Measurements from ENCODE around the gene PLCG1. TPM values are rescaled to one million over a fixed set of nuclear protein-coding genes. Genes with fewer than 3 reads are reported as not detected.

PLCG1 gene
- total RNA-seq, 1 donor from 2014 or later: 61.1 TPM

GRCh38 chr20:41178904-41179432 lies 41.6 kb downstream of the PLCG1 start:
- DNase-seq: no peak
- intact Hi-C loops (cut with micrococcal nuclease): no loop called here
- Mint-ChIP-seq H3K4me1 (no peaks in the 10 kb centered on the region), H3K27ac (no peak overlapping the region), H3K4me3 (no peak overlapping the region), H3K27me3 (no peaks in the 10 kb centered on the region), H3K9me3 (no peaks in the 10 kb centered on the region), H3K36me3 (ENCODE audit: low read depth) (peaks cover 29% of the 10 kb centered on the region)
- no peak for ATAC-seq (ENCODE audit: low read depth)
- CTCF ChIA-PET: interaction anchor here (0.7 kb wide), 1 partner anchor 45 kb away, joined by 3 read pairs; no protein-coding TSS in a partner anchor
- TF ChIP-seq, protein P1, sequence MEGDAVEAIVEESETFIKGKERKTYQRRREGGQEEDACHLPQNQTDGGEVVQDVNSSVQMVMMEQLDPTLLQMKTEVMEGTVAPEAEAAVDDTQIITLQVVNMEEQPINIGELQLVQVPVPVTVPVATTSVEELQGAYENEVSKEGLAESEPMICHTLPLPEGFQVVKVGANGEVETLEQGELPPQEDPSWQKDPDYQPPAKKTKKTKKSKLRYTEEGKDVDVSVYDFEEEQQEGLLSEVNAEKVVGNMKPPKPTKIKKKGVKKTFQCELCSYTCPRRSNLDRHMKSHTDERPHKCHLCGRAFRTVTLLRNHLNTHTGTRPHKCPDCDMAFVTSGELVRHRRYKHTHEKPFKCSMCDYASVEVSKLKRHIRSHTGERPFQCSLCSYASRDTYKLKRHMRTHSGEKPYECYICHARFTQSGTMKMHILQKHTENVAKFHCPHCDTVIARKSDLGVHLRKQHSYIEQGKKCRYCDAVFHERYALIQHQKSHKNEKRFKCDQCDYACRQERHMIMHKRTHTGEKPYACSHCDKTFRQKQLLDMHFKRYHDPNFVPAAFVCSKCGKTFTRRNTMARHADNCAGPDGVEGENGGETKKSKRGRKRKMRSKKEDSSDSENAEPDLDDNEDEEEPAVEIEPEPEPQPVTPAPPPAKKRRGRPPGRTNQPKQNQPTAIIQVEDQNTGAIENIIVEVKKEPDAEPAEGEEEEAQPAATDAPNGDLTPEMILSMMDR (IDR thresholded peaks at IDR 0.05): no peak
- POLR2A ChIA-PET: no interaction called here

GRCh38 chr20:41179961-41180360 lies 42.6 kb downstream of the PLCG1 start:
- no peaks in the 10 kb centered on the region for H3K27me3 Mint-ChIP-seq
- POLR2A ChIA-PET: no interaction called here
- H3K4me3 Mint-ChIP-seq: no peak overlapping the region
- CTCF ChIA-PET: no interaction called here
- TF ChIP-seq, protein P1 (IDR thresholded peaks at IDR 0.05): no peak
- no peak overlapping the region for H3K27ac Mint-ChIP-seq
- intact Hi-C loops (cut with micrococcal nuclease): no loop called here
- peaks cover 19% of the 10 kb centered on the region for H3K36me3 Mint-ChIP-seq (ENCODE audit: low read depth)
- H3K9me3 Mint-ChIP-seq: no peaks in the 10 kb centered on the region
- no peaks in the 10 kb centered on the region for H3K4me1 Mint-ChIP-seq
- ATAC-seq (ENCODE audit: low read depth) (no peak), DNase-seq (no peak)

GRCh38 chr20:41180599-41181333 lies 43.4 kb downstream of the PLCG1 start:
- Mint-ChIP-seq H3K4me1 (no peaks in the 10 kb centered on the region), H3K27me3 (no peaks in the 10 kb centered on the region), H3K27ac (no peak overlapping the region), H3K9me3 (no peaks in the 10 kb centered on the region), H3K36me3 (ENCODE audit: low read depth) (peaks cover 18% of the 10 kb centered on the region), H3K4me3 (no peak overlapping the region)
- ChIA-PET CTCF (no interaction called here), POLR2A (no interaction called here)
- intact Hi-C loops (cut with micrococcal nuclease): no loop called here
- ATAC-seq (ENCODE audit: low read depth) (no peak), DNase-seq (no peak)
- TF ChIP-seq, protein P1 (IDR thresholded peaks at IDR 0.05): no peak

- no peak for DNase-seq
- no peak overlapping the region for H3K4me3 Mint-ChIP-seq
Observed at GRCh38 chr20:41181567-41181966, 44.2 kb downstream of the PLCG1 start.

More at GRCh38 chr20:41181567-41181966, 44.2 kb downstream of the PLCG1 start:
- TF ChIP-seq, protein P1 (IDR thresholded peaks at IDR 0.05): no peak
- no peaks in the 10 kb centered on the region for H3K9me3 Mint-ChIP-seq
- H3K27ac Mint-ChIP-seq: no peak overlapping the region
- no peaks in the 10 kb centered on the region for H3K4me1 Mint-ChIP-seq
- ATAC-seq (ENCODE audit: low read depth): no peak
- intact Hi-C loops (cut with micrococcal nuclease): no loop called here
- no peaks in the 10 kb centered on the region for H3K27me3 Mint-ChIP-seq
- POLR2A ChIA-PET: no interaction called here
- CTCF ChIA-PET: no interaction called here
- H3K36me3 Mint-ChIP-seq (ENCODE audit: low read depth): peaks cover 12% of the 10 kb centered on the region

Measured in activated B cell treated with CpG ODN at 0.5 μM for 24 hours (primary cell).